GM19025 (cell line): ENCODE measurements around the gene ZNF837.

ENCODE experiments used
- ATAC-seq: cut with Tn5 transposase; IDR thresholded peaks from one replicate; pipeline ENCODE4 v1.9.1; 2021; ENCODE audit warnings: mild to moderate bottlenecking, low read depth, moderate library complexity; ENCODE audit not compliant: unreplicated experiment

ZNF837 gene

GRCh38 chr19:58351990-58352755 is 28.7 kb downstream of the ZNF837 start:
- ATAC-seq: no peak

DNA sequence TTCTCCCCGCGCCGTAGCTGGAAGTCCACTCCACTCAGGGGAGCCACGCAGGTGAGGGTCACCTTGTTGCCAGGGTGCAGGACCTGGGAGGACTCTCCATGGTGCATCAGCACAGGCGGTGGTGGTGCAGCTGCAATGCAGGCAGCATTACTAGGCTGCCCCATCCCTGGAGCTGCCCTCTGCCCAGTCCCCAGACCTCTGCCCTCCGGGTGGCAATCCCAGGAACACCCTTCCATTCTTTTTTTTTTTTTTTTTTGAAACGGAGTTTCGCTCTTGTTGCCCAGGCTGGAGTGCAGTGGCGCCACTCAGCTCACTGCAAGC is 29.3 kb downstream of the ZNF837 start:
- no peak for ATAC-seq

- ATAC-seq: no peak
Observed at GRCh38 chr19:58350871-58351557, 29.8 kb downstream of the ZNF837 start.

GRCh38 chr19:58350001-58350861 is 30.6 kb downstream of the ZNF837 start:
- no peak for ATAC-seq

- no peak for ATAC-seq
Observed at GRCh38 chr19:58349590-58349989, 31.2 kb downstream of the ZNF837 start.

- ATAC-seq: peak; percentile 4
Observed at GRCh38 chr19:58348080-58348479, 32.8 kb downstream of the ZNF837 start.

DNA sequence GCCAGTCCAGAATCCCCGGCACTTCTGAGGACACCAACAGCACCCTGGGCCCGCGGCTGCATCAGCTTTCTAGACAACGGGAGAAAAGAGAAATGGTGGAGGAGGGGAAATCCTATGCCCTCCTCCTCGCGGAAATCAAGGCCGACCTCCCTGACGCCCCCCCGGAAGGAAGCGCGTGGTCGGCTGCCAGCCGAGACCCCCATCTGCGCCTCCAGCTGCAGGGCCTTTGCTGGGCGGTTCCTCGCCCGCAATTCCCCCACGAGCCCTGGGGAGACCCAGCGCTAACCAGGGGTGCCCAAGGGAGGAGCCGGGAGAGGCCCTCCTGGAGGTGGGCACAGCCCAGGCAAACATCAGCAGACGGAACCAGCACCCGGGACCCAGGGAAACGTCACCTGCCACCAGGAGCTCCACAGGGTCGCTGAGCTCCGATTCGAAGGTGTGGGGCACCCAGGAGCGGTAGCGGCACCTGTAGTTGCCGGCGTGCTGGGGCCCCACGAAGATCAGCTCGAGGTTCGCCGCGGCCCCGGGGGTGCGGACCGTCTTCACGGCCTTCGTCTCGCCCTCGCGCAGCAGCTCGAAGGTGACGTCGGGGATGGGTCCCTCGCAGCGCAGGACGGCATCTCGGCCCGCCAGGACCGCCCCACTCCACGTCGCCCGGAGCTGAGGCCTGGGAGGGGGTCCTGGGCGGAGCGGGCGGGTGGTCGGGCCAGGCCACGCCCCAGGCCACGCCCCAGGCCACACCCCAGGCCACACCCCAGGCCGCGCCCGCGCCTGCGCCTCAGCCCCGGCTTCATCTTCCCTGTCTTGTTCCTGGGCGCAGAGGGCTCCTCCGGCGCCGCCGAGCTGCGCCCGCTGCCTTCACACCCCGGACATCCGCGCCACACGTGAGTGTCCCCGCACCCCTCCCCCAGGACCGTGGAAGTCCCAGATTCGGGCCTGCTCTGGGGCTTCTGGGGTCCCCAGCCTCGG is 33.6 kb downstream of the ZNF837 start:
- ATAC-seq: peak; percentile 90

GRCh38 chr19:58345558-58345957 is 35.3 kb downstream of the ZNF837 start:
- ATAC-seq: no peak

DNA sequence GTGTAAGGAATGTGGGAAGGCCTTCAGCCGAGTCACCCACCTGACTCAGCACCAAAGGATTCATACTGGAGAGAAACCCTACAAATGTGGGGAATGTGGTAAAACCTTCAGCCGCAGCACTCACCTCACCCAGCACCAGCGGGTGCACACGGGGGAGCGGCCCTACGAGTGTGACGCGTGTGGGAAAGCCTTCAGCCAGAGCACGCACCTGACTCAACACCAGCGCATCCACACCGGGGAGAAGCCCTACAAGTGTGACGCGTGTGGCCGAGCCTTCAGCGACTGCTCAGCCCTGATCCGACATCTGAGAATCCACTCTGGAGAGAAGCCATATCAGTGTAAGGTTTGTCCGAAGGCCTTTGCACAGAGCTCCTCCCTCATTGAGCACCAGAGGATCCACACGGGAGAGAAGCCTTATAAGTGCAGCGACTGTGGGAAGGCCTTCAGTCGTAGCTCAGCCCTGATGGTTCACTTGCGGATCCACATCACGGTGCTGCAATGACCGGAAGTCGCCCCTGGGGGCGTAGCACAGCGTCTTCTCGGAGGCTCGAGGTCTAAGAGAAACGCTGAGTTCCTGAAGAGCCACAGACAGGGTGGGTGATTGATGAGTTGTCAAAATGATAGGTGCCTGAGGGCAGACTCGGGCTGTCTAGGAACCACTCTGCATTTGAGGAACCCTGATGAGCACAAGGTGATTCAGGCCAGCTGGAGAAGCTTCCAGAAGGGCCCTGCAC is 41.8 kb downstream of the ZNF837 start:
- no peak for ATAC-seq

DNA sequence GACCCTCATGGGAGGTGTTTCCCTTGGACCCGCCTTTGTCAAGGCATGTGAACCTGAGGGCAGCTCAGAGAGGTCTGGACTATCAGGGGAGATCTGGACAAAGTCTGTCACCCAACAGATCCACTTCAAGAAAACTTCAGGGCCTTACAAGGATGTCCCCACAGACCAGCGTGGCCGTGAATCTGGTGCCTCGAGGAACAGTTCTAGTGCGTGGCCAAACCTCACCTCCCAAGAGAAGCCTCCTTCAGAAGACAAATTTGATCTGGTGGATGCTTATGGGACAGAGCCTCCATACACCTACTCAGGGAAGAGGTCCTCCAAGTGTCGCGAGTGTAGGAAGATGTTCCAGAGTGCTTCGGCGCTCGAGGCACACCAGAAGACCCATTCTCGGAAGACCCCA is 42.5 kb downstream of the ZNF837 start:
- ATAC-seq: no peak

DNA sequence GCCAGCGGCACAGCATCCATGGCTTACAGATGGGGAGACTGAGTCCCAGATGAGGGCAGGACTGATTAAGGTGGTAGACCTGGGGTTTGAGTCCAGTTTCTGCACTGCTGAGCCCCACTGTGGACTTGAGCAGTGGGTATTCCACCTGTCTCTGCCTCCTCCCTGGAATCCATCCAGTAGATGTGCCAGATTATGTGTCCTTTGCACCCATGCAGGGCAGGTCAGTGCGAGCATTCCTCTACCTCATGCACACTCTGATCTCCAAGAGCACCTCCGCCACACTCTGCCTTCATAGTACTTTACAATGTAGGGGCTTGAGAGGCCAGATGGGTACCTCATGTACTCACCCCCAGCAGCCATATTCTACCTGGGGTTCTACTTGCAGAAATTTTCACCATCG is 44.0 kb downstream of the ZNF837 start:
- no peak for ATAC-seq

DNA sequence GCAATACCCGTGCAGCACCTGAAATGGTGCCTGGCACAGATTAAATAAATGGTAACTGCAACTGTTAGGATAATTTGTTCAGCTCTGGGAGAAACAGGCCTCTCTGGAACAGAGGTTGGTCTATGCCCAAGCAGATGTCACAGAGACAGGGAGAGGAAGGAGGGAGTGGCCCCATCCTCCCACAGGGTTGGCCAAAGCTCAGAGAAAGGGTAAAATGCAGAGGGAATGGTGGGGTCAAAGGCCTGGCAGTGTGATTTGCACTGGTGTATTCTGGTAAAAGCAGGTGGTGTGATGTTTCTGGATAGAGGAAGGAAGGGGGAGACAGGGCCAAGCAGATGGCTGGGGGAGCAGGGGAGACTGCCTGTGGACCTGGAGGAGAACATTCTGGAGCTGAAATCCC is 44.6 kb downstream of the ZNF837 start:
- no peak for ATAC-seq

DNA sequence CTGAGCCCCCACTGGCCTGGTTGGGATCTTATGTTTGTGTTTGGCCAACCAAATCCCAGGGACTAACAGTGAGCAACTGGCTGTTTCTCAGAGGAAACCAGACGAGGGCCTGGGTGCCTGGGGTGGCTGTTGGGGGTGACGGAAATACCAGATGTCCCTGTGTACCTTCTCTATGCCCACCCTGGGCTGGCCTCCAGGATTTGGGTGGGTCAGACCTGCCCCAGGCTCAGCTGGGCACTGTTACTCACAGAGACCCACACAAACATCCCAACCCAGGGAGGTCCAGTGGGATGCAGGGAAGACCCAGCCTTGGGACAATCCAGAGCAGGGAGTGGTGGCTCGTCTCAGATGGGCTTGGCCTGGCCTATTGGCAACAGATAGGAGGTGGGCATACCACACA is 45.2 kb downstream of the ZNF837 start:
- no peak for ATAC-seq

- ATAC-seq: no peak
Observed at GRCh38 chr19:58334691-58335249, 46.1 kb downstream of the ZNF837 start.

- ATAC-seq: no peak
Observed at GRCh38 chr19:58332697-58333096, 48.1 kb downstream of the ZNF837 start.

DNA sequence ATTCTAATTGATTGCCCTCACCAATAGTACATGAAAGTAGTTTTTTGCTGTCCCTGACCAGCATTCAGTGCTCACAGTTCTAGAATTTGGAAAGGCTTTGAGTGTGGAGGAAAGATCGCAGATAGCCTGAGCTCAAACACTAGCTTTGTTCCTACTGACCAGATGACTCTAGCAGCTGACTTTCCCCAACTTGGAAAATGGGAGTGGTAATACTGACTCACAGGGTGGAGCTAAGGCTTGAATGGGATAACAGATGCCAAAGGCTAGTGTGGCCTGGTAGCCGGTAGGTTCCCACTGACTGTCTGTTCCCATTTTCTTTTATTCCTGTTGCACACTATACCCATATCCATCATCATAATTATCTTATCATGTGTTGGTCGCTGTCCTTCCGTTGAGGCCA is 50.4 kb downstream of the ZNF837 start:
- ATAC-seq: no peak

DNA sequence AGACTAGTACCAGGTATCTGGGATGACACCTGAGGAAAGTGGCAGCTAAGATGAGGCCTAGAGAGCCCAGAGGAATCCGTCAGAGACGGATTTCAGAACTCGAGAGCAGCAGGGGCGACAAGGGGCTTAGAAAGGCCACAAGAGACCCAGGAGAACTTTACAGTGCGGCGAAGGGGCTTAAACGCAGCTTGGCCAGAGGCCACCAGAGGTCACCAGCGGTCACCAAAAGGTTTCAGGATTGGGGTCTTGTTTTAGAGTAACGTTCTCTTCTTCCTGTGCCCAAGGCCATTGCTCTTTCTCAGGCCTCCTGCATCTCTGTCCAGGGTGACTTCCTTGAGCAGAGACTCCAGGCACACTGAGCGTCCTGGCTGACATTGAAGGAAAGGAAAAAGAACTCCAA is 51.8 kb downstream of the ZNF837 start:
- ATAC-seq: no peak

- ATAC-seq: peak; percentile 87
Observed at GRCh38 chr19:58326914-58327726, 53.7 kb downstream of the ZNF837 start, which contains the start of gene ZSCAN22. TSS of gene ZSCAN22 (plus strand) at chr19:58326994. CDS start at chr19:58334803, 7,809 bp downstream.
